Heart right ventricle (tissue), 16 donors: ENCODE measurements around the gene GNS. TPM values are rescaled to one million over a fixed set of nuclear protein-coding genes. Genes with fewer than 3 reads are reported as not detected.
"Not testable (repeated sequence)": the region's sequence is repeated elsewhere in the genome, so short reads cannot be mapped to it uniquely, and the experiment has no call there.

ENCODE experiments used
- ATAC-seq, 8 donors: fragments of 200-7000 bp; cut with Tn5 transposase; one replicate each; pipeline ENCODE4 v1.9.1; 2020; ENCODE audit warnings: mild to moderate bottlenecking in 8 of 8, moderate library complexity in 8 of 8, moderate number of reproducible peaks in 1 of 8
- DNase-seq, 2 donors: peaks; one replicate each; pipeline ENCODE4 v3.0.0-alpha.2; 2020
- H3K27ac ChIP-seq, 10 donors: fragments of 200-600 bp; sonication (generic) in 2 of 10; one replicate each; pipeline versions ENCODE4 v1.5.0 to v1.8.0; 2020 to 2022; ENCODE audit warnings: mild to moderate bottlenecking in 3 of 10
- H3K27me3 ChIP-seq, 7 donors: fragments of 200-600 bp; one replicate each; pipeline ENCODE4 v1.8.0; 2021 to 2022; ENCODE audit warnings: mild to moderate bottlenecking in 2 of 7
- H3K36me3 ChIP-seq, 9 donors: fragments of 200-600 bp; sonication (generic) in 1 of 9; one replicate each; pipeline versions ENCODE4 v1.5.0 to v1.8.0; 2020 to 2022; ENCODE audit warnings: mild to moderate bottlenecking in 2 of 9
- H3K4me1 ChIP-seq, 9 donors: fragments of 200-600 bp; sonication (generic) in 1 of 9; one replicate each; pipeline versions ENCODE4 v1.5.0 to v1.8.0; 2020 to 2022; ENCODE audit warnings: mild to moderate bottlenecking in 4 of 9
- H3K4me3 ChIP-seq, 10 donors: fragments of 200-600 bp; sonication (generic) in 2 of 10; one replicate each; pipeline versions ENCODE4 v1.5.0 to v1.8.0; 2020 to 2022; ENCODE audit warnings: mild to moderate bottlenecking in 7 of 10, moderate library complexity in 2 of 10
- H3K9me3 ChIP-seq, 11 donors: fragments of 200-600 bp in 10 of 11; sonication (generic) in 2 of 11; one replicate each; pipeline versions ENCODE4 v1.5.0 to v1.8.0; 2013 to 2022; ENCODE audit warnings: mild to moderate bottlenecking in 2 of 11, control low read depth in 1 of 11, moderate library complexity in 1 of 11
- WGBS, 2 donors: extraction: QIAGEN DNeasy Blood & Tissue Kit; methylation state at CpG; one replicate each; pipeline ENCODE4 v1.1.7; 2013; ENCODE audit warnings: inconsistent platforms in 1 of 2; 5-methylcytosine and 5-hydroxymethylcytosine counted together
- intact Hi-C, 10 donors: fragments of 100-400 bp; cut with DNase I; formaldehyde crosslinking; loops; one replicate each; pipeline versions ENCODE4 v1.11.1 to v1.14.2; 2022
- polyA plus RNA-seq, 2 donors: library from polyadenylated mRNA; stranded (reverse); fragments of 200-250 nt; gene quantifications; one replicate each; pipeline ENCODE4 v1.2.3, GENCODE V29; 2013
- total RNA-seq, 10 donors: library from RNA; stranded (reverse); fragmentation: NEBNext Ultra II Directional in 3 of 10; extraction: Animal tissue kit (Norgen Biotek cat#: 25700) in 3 of 10; gene quantifications; one replicate each; pipeline versions ENCODE4 v1.2.1 to v1.2.4, GENCODE V29; 2021 to 2023
- TF ChIP-seq, protein P1 (sequence below), 9 donors: fragments of 200-600 bp; sonication (generic) in 2 of 9; IDR thresholded peaks; one replicate each; pipeline versions ENCODE4 v1.5.0 to v1.8.0; 2021 to 2022; ENCODE audit warnings: antibody characterized with exemption in 9 of 9, mild to moderate bottlenecking in 5 of 9, moderate library complexity in 1 of 9
- donor health status: Arrhythmogenic right ventricular cardiomyopathy.
- donor health status: ischemic (EF 13 %, LVEDD 7.1; RV severe dilation, severe dysfunction).
- donor health status: healthy with polysubstance abuse.
- donor health status: DM: no; HTN: yes; CAD: no.
- donor health status: DM: no; HTN: no; CAD: no.
- donor health status: ischemic (EF 25% LVEDD 6.9; RV normal size, moderate dysfunction).
- donor health status: ischemic (EF 25% LVEDD 5.7; RV mildly dilated, moderate dysfunction).
- donor health status: healthy.
- donor health status: DM: yes; HTN: yes; CAD: no.
- donor health status: Ischemic cardiomyopathy.
- donor health status: ischemic (EF 35%, LVEDD 5.7; RV mildly dilated, moderate dysfunction).
- donor health status: nonischemic (EF 11% LVEDD 7.7; RV severe dilation, severe dysfunction).
- donor health status: DM: yes; HTN: yes; CAD: no.
- donor health status: PGD.
- donor health status: ischemic (EF 29% LVEDD 5.4; RV normal size, mild dysfunction).
- donor health status: nonischemic (EF 23%, LVEDD 6.1; RV moderate dilation, normal function).

The GNS gene
- total and polyA plus RNA-seq, 12 donors = 20.4 to 204 (median 101) TPM

DNA sequence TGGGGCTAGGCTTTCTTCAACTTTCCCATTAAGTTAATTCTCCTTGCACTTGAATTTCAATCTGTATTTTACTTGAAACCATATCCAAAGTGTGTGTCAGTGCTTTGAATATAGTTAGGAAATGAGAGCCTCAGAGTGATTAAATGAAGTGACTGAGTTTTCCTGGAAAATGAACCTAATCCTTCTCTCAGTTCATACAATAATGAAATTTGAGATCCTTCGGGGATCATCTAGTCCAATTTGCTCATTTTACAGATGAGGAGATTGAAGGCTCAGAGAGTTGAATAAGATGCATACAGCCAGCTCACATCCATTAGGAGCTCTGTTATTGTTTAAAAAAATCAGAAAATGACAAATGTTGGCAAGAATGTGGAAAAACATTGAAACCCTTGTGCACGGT, 47.0 kb upstream of the GNS start:
- H3K27ac ChIP-seq = no peak overlapping the region
- intact Hi-C loops = loop anchor here in 2 of 10 donors (10.0 kb wide), 1 partner anchor 319 kb away; the partner anchor contains the start of gene WIF1 (in 2 of the 2)
- no peaks in the 10 kb centered on the region for H3K36me3 ChIP-seq
- peaks cover 0 to 7% (median 0%) of the 10 kb centered on the region in 9 donors for H3K4me1 ChIP-seq
- peaks cover 0 to 4% (median 0%) of the 10 kb centered on the region in 7 donors for H3K27me3 ChIP-seq
- no peak overlapping the region for H3K4me3 ChIP-seq
- DNase-seq (no peak), ATAC-seq (no peak)
- TF ChIP-seq, protein P1, sequence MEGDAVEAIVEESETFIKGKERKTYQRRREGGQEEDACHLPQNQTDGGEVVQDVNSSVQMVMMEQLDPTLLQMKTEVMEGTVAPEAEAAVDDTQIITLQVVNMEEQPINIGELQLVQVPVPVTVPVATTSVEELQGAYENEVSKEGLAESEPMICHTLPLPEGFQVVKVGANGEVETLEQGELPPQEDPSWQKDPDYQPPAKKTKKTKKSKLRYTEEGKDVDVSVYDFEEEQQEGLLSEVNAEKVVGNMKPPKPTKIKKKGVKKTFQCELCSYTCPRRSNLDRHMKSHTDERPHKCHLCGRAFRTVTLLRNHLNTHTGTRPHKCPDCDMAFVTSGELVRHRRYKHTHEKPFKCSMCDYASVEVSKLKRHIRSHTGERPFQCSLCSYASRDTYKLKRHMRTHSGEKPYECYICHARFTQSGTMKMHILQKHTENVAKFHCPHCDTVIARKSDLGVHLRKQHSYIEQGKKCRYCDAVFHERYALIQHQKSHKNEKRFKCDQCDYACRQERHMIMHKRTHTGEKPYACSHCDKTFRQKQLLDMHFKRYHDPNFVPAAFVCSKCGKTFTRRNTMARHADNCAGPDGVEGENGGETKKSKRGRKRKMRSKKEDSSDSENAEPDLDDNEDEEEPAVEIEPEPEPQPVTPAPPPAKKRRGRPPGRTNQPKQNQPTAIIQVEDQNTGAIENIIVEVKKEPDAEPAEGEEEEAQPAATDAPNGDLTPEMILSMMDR (IDR thresholded peaks at IDR 0.05) = no peak
- peaks cover 0 to 5% (median 0%) of the 10 kb centered on the region in 11 donors for H3K9me3 ChIP-seq
- WGBS, 2 donors = 88 to 90% methylated on average over 2 of the region's 2 CpGs

DNA sequence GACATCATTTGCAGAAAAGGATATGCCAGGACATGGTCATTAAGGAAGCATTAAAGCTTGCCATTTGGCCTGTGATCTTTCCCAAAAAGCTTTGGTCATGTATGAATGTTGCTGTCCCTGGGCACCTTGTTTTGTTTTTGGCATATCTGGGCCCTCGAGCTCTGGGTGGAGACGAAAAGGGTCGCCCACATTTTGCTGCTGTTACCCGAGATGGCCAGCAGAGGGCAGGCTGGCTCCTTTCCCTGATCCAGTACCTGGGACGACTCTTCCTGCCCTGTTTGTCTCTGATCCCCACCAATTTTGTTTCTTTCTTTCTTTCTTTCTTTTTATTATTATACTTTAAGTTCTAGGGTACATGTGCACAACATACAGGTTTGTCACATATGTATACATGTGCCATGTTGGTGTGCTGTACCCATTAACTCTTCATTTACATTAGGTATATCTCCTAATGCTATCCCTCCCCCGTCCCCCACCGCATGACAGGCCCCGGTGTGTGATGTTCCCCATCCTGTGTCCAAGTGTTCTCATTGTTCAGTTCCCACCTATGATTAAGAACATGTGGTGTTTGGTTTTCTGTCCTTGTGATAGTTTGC, 43.1 kb upstream of the GNS start:
- not testable (repeated sequence) for H3K9me3 ChIP-seq, H3K36me3 ChIP-seq, H3K4me1 ChIP-seq, H3K27me3 ChIP-seq, H3K4me3 ChIP-seq, H3K27ac ChIP-seq
- 31 to 32% methylated on average over 8 of the region's 8 CpGs for WGBS, 2 donors
- ATAC-seq (peak in 5 of 8 donors; percentile 43 to 62 (median 57)), DNase-seq (peak in 1 of 2 donors; percentile 47)
- intact Hi-C loops = loop anchor here in 3 of 10 donors (5.0 to 10.0 kb wide), 2 partner anchors 320 to 323 kb away; partner anchors contain the start of gene WIF1 (in 3 of the 3)
- TF ChIP-seq, protein P1 (IDR thresholded peaks at IDR 0.05) = peak; percentile 68 to 92 (median 87)

DNA sequence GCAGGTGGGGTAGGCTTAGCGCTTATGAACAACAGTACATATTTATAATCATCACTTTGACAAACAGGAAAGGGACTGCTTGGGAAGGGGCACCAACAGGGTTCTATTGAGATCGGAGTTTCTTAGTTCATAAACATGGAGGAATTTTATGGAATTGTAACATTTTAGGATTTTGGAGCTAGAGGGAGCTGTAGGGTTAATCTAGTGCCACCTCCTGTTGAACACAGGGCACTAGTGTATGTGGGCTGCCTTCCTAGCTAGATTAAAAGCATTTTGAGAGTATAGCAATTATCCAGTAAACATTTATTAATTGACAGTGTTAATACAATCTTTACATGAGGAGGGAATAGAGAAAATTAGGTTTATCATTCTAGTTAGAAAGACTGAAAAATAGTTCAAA, 42.2 kb upstream of the GNS start:
- ATAC-seq = no peak
- intact Hi-C loops = loop anchor here in 3 of 10 donors (5.0 to 10.0 kb wide), 2 partner anchors 321 to 323 kb away; partner anchors contain the start of gene WIF1 (in 3 of the 3)
- TF ChIP-seq, protein P1 (IDR thresholded peaks at IDR 0.05) = no peak

DNA sequence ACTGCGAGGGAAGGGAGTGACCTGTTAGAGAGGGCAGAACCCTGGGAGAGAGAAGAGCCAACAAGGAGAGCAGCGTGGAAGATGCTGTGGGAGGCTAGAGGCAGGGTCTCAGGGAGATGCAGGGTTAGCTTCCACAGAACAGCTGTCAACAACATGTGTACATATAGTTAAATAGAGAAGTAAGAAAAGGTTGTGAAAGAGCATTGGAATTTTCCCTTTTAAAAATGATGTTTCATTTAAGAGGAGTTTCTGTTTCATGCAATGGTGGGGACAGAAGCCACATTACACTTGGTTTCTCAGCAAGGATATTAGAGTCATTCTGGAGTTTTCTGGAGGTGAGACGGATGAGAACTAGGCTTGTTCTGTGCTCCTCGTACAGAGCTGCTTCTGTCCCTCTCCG, 41.4 kb upstream of the GNS start:
- no peak overlapping the region for H3K4me3 ChIP-seq
- peaks cover 0 to 17% (median 0%) of the 10 kb centered on the region in 9 donors for H3K4me1 ChIP-seq
- peaks cover 0 to 4% (median 0%) of the 10 kb centered on the region in 7 donors for H3K27me3 ChIP-seq
- H3K36me3 ChIP-seq = no peaks in the 10 kb centered on the region
- H3K9me3 ChIP-seq = no peaks in the 10 kb centered on the region
- DNase-seq (no peak), ATAC-seq (no peak)
- WGBS, 2 donors = 86% methylated on average over 5 of the region's 5 CpGs
- H3K27ac ChIP-seq = peak overlapping the region in 1 of 10 donors; percentile 8
- TF ChIP-seq, protein P1 (IDR thresholded peaks at IDR 0.05) = no peak
- intact Hi-C loops = loop anchor here in 3 of 10 donors (5.0 to 10.0 kb wide), 2 partner anchors 322 to 324 kb away; partner anchors contain the start of gene WIF1 (in 3 of the 3)

More for the DNA sequence above, 42.2 kb upstream of the GNS start:
- 74 to 76% methylated on average over 2 of the region's 2 CpGs for WGBS, 2 donors
- no peaks in the 10 kb centered on the region for H3K9me3 ChIP-seq
- no peak for DNase-seq
- no peak overlapping the region for H3K27ac ChIP-seq
- H3K27me3 ChIP-seq = peaks cover 0 to 4% (median 0%) of the 10 kb centered on the region in 7 donors
- no peaks in the 10 kb centered on the region for H3K36me3 ChIP-seq
- H3K4me1 ChIP-seq = peaks cover 0 to 10% (median 0%) of the 10 kb centered on the region in 9 donors
- H3K4me3 ChIP-seq = no peak overlapping the region
